NCI-H2227 (cell line): ENCODE data around the gene GSTA5.
"Not testable (repeated sequence)": the region's sequence is repeated elsewhere in the genome, so short reads cannot be mapped to it uniquely, and the experiment has no call there.

Source experiments
- DNase-seq: peaks from one replicate; lab custom pipeline; 2025; ENCODE audit not compliant: unreplicated experiment; lab: John Stamatoyannopoulos, UW

GSTA5 gene

DNA sequence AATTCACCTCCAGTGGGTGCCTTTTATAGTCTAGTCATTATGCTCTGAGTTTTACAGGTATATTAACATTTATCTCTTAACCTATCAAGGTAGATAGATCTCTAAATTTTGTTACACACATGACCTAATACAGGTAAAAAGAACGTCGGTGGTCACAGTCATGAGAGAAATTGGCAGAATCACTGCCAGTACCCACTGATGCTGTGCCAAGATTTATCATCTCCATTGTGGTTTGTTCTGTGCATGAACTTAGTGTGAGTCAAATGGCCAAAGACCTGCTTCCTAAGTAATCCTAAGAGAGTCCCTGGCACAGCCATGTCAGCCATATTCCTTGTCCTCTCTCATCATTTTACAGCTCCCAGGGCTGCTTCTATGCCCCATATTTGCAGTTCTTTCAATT is 46.2 kb downstream of the GSTA5 start:
- DNase-seq, result not testable (repeated sequence)

DNA sequence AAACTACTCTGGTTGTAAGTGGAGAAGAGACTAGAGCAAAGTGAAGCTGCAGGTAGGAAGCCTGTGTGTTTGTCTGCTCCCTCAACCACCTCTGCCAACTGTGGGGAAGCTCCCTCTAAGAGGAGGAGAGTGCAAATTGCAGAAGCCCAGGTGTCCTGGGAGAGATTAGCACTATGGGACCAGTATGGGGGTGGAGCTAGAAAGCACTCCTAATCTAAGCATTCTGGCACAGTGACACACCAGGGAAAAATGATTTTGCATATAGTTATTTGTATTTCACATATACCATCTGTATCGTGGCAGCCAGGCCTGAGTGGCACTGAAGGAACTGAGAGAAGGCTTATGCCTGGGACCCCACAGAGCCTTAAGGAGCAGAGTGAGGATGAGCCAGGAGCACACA is 49.8 kb downstream of the GSTA5 start:
- no peak for DNase-seq

DNA sequence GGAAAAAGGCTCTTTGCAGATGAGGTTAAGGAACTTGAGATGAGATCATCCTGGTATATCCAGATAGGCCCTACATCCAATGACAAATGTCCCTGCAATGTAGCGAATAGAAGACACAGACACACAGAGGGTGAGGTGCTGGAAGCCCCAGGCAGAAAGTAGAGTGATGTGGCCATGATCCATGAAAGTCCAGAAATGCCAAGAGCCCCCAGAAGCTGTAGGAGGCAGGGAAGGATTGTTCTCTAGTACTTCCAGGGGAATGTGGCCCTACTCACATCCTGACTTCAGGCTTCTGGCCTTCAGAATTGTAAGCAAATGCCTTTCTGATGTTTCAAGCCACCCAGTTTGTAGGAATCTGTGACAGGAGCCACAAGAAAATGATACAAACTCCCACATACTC is 51.0 kb downstream of the GSTA5 start:
- not testable (repeated sequence) for DNase-seq

DNA sequence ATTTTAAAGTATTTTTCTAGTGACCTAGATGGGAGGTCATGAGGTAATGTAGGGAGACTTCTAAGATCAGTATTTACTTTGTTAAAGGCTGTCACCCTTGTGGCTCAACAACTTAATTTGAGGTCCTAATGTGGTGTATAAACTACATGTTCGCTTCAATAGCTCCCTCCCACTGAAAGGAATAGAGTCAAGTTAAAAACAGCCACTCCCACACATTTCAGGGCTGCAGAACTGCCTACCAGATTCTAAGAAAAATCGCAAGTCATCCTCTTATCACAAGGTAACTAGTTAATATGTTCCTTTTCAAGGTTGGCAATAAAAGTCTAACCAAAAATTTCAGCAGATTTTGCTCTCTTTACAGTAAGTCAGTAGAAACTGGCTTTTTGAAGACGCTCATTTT is 52.1 kb downstream of the GSTA5 start:
- DNase-seq, result peak; percentile 1

DNA sequence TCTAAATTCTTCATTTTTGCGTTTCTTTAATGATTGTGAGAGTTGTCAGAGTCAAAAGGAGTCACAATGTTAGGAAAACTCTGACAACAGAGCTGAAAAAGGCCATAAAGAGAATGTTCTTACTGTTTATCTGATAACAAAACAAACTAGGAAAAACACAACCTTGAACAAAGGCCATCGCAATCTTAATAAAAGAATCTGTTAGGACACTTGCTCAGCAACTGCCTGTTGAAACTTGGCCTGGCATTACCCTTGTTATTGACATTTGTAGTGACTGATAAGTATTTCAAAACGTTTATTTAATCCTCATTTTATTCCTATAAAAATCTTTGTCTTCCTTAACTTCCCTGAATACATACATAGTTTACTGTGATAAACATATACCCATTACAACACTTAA is 52.7 kb downstream of the GSTA5 start:
- no peak for DNase-seq

DNA sequence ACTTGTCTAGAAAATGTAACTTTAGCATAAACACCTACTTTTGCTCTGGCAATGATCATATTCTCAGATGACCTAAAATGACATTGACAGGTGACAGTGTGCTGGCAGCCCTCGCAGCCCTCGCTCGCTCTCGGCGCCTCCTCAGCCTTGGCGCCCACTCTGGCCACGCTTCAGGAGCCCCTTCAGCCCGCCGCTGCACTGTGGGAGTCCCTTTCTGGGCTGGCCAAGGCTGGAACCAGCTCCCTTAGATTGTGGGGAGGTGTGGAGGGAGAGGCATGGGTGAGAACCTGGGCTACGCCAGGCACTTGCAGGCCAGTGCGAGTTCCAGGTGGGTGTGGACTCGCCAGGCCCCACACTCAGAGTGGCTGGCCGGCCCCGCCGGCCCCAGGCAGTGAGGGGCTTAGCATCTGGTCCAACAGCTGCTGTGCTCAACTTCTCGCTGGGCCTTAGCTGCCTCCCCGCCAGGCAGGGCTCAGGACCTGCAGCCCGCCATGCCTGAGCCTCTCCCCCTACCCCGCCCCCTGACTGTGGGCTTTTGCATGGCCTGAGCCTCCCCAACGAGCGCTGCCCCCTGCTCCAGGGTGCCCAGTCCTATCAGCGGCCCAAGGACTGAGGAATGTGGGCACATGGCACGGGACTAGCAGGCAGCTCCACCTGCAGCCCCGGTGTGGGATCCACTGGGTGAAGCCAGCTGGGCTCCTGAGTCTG is 54.2 kb downstream of the GSTA5 start:
- no peak for DNase-seq

DNA sequence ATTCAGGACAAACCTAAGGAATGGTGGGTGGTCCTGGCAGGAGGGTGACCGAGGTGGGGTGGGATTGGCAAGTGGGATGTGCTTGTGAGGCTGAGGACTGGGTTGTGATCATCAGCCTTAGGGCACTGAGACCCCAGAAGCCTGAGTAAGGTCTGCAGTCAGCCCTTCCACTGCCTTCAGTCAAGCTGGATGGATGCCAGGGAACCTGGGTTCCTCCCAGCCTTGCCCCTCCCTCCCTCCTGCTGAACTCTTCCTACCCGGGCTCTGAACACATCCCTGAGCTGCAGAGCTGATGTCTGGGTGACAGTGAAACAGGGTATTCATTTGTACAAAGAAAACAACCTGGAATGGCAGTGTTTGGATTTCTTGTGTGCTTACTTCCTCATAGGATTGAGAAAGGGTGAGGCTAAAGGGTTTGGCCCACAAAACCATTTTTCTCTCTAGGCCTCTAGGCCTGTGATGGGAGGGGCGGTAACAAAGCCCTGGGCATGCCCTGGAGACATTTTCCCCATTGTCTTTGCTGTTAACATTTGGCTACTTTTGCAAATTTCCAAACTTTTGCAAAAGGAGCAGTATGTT is 57.8 kb downstream of the GSTA5 start:
- DNase-seq, result not testable (repeated sequence)

DNA sequence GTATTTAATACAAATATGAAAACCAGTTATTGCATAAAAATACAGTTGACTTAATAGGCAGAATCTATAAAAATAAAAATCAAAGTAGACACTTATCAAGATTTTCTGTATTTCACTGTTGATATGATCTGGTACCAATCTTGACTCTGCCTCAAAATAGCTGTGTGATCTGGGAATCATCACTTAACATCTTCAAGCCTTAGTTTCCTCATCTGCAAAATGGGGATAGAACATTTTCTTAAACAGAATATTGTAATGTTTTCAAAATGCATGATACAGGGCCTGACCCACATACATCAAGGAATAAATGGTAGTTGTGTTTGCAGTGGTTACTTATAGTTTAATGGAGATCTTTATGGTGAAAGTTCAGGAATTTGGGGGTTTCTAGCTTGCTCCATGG is 58.4 kb downstream of the GSTA5 start:
- DNase-seq, result not testable (repeated sequence)
